Measurements from ENCODE around the gene KMO. TPM values are rescaled to one million over a fixed set of nuclear protein-coding genes. Genes with fewer than 3 reads are reported as not detected.

KMO gene
- 3.2 TPM for total RNA-seq
- long read RNA-seq, full-length matches to known transcripts: 4 of 9 reads
- long read RNA-seq, partial matches to known transcripts: 1 of 9 reads
- long read RNA-seq, other reads (novel, unspliced or antisense): 4 of 9 reads

GRCh38 chr1:241532162-241532531 lies at the start of gene KMO:
KMO (plus strand) TSS chr1:241532378; CDS start chr1:241532445, 67 bp downstream.
- DNase-seq (ENCODE audit: low spot score): no peak

GRCh38 chr1:241482761-241483250 lies 49.4 kb upstream of the KMO start:
- no peak for DNase-seq (ENCODE audit: low spot score)

GRCh38 chr1:241485145-241485544 lies 47.0 kb upstream of the KMO start:
- no peak for DNase-seq (ENCODE audit: low spot score)

DNA sequence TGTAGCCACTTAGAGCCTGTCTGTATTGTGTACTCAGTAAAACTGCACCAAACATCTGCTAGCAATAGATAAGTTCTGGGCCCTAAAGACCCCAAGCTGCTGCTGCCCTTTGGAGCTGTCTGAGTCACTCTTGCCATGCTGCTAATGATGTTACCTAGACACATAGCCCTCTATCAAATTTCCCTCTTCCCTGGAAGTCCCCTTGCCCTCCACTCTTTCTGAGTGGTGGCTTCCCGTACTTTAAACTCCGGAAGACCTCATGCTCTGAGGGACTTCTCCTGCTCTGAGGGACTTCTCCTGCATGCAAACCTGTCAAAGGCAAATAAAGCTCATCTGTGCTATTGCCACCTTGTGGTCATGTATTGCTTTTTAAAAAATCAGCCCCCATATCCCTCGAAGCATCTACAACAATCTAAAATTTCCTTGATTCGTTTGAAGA lies 46.6 kb upstream of the KMO start:
- no peak for DNase-seq (ENCODE audit: low spot score)

GRCh38 chr1:241488739-241489138 lies 43.4 kb upstream of the KMO start:
- no peak for DNase-seq (ENCODE audit: low spot score)

- DNase-seq (ENCODE audit: low spot score): no peak
Measured at GRCh38 chr1:241495741-241496140, 36.4 kb upstream of the KMO start.

DNA sequence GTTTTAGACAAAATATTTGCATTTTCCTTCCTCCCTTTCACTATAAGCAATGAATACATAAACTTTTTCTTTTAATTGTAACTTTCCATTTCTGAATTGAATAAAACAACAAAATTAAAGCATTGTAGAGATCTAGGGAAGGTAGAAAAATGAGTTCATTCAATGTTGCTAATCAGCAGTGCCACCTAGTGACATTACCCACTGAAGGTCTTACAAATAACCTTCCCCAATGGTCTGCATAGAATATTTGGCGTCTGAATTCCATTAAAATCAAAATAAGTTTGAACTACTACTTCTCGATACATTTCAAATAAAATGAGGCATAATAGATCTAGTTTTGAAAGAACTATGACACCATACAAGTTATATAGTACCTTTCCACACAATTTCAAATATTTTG lies 32.3 kb upstream of the KMO start:
- no peak for DNase-seq (ENCODE audit: low spot score)

GRCh38 chr1:241503444-241503843 lies 28.7 kb upstream of the KMO start:
- no peak for DNase-seq (ENCODE audit: low spot score)

DNA sequence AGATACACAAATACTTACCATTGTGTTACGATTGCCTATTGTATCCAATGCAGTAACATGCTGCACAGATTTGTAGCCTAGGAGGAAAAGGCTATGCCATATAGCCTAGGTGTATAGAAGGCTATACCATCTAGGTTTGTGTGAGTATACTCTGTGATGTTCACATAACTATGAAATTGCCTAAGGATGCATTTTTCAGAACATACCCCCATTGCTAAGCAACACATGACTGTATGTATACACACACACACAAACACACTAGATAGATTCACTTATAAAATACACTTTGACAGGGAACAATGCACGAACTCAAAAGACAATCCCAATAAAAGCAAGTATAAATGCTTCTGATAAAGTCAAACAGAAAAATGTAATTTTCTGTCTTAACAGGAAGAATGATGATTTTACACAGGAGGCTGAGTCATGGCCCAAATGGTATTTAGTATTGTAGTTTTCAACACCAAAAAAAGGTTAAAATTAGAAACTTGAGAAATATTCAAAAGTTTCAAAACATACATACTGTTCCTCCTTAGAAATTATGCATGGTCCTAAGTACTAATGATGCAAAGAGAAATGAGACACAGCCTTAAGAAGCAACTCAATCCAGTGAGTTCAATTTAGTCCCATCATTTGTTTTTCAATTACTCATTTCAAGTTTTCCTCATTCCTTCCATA lies 24.9 kb upstream of the KMO start:
- DNase-seq (ENCODE audit: low spot score): no peak

GRCh38 chr1:241513378-241513777 lies 18.8 kb upstream of the KMO start:
- DNase-seq (ENCODE audit: low spot score): no peak

DNA sequence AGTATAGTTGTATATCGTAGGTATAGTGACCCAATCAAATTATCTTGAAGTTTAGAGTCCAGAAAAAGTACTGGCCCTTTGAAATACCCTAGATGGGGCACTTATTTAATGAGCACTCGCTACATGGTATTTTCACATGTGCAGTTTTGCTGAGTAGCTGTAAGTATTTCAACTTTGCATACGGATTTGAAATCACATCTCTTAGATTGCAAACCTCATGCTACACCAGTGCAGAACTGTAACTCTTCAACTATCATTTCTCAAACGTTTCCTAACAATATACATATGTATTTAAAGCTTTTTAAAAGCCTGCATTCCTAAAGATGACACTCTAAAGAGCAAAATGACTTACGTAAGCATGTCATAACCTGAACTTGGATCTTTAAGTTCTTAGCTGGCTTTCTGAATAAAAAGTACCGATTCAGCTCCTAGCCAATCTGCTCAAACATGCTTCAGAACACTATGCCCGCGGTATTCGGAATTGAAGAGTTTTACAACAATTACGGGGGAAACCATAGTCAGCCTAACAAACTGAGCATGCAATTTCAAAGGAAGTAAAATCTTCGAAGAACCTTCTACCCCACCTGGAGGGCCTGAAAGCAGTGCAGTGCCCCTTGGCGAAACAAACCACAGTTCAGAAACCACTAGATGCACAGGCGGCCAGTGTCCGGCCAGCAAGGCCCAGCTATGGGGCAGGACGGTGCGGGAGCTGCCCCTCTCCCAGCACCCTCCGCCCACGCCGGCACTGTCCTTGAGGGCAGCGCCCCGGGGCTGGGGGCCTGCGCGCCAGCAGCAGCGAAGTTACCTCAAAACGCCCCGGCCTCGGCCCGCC lies 13.5 kb upstream of the KMO start:
- no peak for DNase-seq (ENCODE audit: low spot score)

DNA sequence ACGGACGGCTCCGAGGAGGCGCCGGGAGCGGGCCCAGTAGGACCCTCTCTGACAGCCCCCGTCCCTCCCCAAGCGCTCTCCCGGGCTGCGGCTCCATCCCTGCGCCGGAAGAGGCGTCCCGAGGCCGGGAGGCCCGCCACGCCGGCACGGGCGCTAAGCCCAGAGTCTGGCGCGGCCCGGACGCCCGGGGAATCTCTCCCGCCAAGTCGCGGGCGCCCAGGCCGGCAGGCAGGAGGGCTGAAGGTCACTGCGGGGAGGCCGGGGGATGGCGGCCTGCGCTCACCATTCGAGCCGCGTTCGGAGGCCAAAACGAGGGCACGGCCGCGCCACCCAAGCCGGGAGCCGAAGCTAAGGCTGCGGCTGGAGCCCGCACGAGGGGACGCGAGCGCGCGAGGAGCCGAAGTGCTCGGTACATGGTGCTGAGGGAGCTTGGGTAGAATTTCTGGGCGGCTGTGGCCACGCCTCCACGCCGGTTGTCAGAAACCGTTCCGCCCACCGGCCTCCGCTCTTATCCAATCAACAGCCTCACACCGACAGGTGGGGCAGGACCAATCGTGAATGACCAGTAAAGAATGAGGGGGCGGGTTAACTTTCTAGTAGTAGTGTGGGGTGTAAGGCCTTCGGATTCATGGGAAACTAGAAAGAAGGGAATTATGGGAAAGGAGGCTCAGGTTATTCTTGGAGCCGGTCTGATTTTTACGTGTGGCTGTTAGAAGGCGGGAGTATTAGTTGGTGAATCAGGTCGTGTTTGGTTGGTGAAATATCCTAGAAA lies 12.7 kb upstream of the KMO start, which contains the start of gene FH:
TSS of gene FH (minus strand) at position 448 of the 772 bp plus-strand sequence. CDS start at position 415, 33 bp downstream.
- peak; percentile 96 for DNase-seq (ENCODE audit: low spot score)

- no peak for DNase-seq (ENCODE audit: low spot score)
Measured at GRCh38 chr1:241520080-241520465, 12.1 kb upstream of the KMO start.

- DNase-seq (ENCODE audit: low spot score): no peak
Measured at GRCh38 chr1:241521718-241522117, 10.5 kb upstream of the KMO start.

DNA sequence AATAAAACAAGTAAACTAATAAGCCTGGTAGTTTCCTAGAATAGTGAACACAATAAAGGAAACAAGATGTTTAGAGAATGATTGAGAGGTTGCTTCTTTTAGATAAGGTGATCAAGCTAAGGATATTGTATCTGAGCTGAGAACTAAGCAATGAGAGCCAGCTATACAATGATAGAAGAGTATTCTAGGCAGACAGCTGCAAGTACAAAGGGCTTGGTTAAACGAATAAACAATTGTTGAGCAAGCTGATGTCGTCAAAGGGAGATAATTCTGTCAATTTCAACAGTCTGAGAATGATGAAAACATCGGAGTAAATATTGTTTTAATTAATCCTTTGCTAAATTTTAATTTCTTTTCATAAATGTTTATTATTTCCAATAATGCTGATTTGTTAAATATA lies 7.2 kb upstream of the KMO start:
- DNase-seq (ENCODE audit: low spot score): no peak

GRCh38 chr1:241527146-241527545 lies 5.0 kb upstream of the KMO start:
- no peak for DNase-seq (ENCODE audit: low spot score)

GRCh38 chr1:241531195-241532161 lies 700 bp upstream of the KMO start:
- DNase-seq (ENCODE audit: low spot score): no peak

DNA sequence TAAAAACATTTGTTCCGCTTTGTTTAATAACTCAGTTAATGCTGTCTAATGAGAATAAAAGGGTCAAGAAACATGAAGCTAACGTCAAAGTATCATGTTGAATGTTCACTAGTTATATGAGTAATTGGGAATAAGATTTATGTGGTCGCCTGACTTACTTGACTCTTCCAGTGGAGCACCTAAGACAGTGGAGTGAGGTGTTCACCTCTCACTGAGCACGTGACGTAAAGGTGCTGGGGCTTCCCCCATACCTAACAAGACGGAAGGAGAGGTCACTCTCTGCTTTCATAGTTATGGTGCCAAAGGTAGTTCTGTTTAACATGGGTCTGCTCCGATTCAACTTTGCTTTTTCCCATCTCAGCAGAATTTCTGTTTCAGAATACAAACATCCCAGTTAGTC lies 686 bp downstream of the KMO start:
- no peak for DNase-seq (ENCODE audit: low spot score)

DNA sequence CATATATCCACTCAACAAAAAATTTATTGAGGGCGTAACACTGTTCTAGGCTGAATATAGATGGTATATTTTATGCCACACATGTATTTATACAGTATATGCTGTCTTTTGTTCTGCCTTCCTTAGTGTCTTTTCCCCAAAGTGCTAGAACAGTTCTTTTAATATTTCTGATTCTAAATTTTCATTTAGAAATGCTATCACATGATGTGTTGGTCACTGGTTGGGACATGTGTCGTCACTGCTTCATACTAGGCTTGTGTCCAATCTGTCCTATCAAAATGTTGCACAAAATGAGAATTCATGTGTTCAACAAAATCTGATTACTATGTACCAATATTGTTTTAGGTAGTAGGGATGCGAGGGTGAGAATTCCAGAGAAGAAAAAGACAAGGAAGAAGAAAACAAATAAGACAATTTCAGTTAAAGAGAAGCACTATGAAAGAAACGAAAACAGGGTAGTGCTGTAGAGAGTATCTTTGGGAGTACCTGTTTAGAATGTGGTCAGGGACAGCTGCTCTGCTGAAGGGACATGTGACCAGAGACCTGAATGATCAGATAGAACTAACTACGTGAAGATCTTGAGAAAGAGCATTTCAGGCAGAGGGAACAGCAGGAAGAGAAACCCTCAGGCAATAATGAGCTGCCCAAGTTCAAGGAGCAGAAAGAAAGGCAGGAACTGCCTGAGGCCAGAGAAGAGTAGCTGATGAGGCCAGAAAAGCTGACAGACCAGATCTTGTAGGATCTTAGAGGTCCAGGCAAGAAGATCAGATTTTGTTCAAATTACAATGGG lies 1.3 kb downstream of the KMO start:
- no peak for DNase-seq (ENCODE audit: low spot score)

Data from mesenteric fat pad (tissue), 1 donor.